NAMALWA (cell line): ENCODE measurements around the gene PFKFB4.
"Not testable (repeated sequence)": the region's sequence is repeated elsewhere in the genome, so short reads cannot be mapped to it uniquely, and the experiment has no call there.

Experiments used
- DNase-seq: peaks from one replicate; pipeline ENCODE4 v3.0.0-alpha.2; 2015; ENCODE audit warnings: low spot score

Gene PFKFB4

GRCh38 chr3:48558493-48559134, 2.0 kb upstream of the PFKFB4 start:
- no peak for DNase-seq

GRCh38 chr3:48555949-48556795, 431 bp downstream of the PFKFB4 start:
- DNase-seq, result no peak

GRCh38 chr3:48555231-48555948, 1.2 kb downstream of the PFKFB4 start:
- DNase-seq, result no peak

DNA sequence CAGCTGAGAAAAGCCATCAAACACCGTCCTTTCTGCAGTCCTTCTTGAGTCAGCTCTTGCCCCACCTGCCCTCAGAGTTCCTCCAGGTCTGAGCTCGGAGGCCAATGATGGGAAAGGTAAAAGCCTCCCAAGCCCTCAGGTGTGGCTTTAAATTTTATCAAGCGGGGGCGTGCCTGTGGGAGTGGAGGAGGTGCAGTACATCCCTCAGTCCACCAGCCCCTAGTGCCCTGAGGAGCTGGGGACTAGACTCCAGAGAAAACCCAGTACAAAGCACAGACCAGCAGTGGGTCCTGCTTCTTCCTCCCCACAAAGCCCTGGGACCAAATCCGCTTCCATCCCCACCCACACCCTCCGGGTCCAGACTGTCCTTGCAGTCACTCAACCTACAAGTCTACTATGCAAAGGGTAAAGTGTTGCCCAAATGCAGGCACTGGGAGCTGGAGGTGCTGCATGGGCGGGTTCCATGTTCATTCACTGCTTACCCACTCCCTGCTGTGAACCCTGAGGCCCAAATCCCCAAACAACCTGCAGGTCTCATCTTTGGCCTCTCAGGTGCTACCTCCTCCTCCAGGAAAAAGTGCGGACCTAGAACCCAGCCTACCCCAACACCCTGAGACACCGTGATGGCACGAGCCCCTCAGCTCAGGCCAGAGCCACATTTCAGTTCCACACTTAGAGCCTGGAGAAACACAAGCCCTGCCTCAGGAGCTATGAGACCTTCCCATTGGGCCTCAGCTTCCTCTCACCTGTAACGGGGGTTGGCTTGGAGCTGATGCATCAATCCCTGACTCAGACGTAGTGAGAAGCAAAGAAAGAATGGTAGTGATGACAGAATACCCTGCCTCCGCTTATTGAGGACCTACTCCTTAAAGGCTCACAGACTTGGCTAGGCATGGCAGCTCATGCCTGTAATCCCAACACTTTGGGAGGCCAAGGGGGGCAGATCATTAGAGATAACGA, 2.4 kb downstream of the PFKFB4 start:
- no peak for DNase-seq

DNA sequence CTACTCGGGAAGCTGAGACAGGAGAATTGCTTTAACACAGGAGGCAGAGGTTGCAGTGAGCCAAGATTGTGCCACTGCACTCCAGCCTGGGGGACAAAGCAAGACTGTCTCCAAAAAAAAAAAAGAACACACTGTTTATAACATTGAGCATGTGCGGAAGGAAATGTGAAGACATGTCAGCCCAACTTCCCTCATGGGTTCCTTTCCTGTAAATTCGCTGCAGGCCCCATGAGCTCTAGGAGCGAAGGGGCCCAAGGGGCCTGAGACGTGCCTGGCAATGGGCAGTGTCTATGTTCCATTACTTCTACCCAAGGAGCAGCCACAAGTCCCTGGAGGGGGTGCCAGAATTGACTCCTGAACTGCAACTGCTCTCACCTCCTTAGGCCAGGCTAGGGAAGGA, 3.2 kb downstream of the PFKFB4 start:
- no peak for DNase-seq

- no peak for DNase-seq
These were observed 4.3 kb downstream of the PFKFB4 start for GRCh38 chr3:48552111-48552951.

GRCh38 chr3:48551651-48552050, 5.0 kb downstream of the PFKFB4 start:
- not testable (repeated sequence) for DNase-seq

GRCh38 chr3:48548729-48549705, 7.6 kb downstream of the PFKFB4 start:
- DNase-seq, result peak; percentile 77

- DNase-seq, result no peak
These were observed 8.5 kb downstream of the PFKFB4 start for GRCh38 chr3:48548126-48548525.

- DNase-seq, result no peak
These were observed 10.3 kb downstream of the PFKFB4 start for GRCh38 chr3:48546203-48546829.

GRCh38 chr3:48544141-48544540, 12.5 kb downstream of the PFKFB4 start:
- no peak for DNase-seq

GRCh38 chr3:48543271-48543866, 13.2 kb downstream of the PFKFB4 start:
- DNase-seq, result no peak

- no peak for DNase-seq
These were observed 18.2 kb downstream of the PFKFB4 start for GRCh38 chr3:48538451-48538850.

DNA sequence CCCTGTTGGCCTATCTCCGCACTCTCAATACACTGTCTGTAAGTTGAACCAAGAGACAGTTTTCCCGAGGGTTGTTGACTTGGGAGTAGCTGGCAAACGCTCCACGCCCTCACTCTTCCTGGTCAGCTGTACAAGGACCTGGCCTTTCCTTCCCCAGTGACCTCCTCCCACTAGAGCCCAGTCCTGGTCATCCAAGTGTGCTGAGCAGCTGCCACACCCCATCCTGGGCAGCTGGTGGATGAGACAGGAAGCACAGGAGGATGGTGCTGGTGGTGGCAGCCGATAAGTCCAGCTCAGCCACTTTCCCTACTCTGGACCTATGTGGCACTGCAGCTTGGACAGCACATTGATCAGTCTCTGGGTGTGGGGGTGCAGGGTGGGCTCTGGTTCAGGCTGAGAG, 19.8 kb downstream of the PFKFB4 start:
- no peak for DNase-seq

GRCh38 chr3:48536116-48536515, 20.5 kb downstream of the PFKFB4 start:
- DNase-seq, result no peak

- no peak for DNase-seq
These were observed 21.0 kb downstream of the PFKFB4 start for GRCh38 chr3:48535578-48535977.

- no peak for DNase-seq
These were observed 23.6 kb downstream of the PFKFB4 start for GRCh38 chr3:48532977-48533337.

DNA sequence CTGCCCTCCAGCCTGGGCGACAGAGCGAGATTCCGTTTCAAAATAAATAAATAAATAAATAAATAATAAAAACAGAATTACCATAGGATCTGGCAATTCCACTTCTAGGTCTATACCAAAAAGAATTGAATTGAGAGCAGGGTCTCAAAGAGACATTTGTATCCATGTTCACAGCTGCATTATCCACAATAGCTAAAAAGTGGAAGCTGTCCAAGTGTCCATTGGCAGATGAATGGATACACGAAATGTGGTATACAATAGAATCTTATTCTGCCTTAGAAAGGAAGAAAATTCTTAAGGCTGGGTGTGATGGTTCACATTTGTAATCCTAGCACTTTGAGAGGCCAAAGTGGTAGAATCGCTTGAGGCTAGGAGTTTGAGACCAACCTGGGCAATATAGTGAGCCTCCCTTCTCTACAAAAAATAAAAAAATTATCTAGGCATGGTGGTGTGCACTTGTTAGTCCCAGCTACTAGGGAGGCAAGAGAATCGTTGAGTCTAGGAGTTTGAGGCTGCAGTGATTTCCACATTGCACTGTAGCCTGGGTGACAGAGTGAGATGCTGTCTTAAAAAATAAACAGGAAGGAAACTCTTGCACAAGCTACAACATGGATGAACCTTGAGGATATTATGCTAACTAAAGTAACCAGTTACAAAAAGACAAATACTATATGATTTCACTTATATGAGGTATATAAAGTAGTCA, 24.2 kb downstream of the PFKFB4 start:
- DNase-seq, result no peak
